HFFc6 (cell line): Measurements from ENCODE around the gene ENPP1. TPM values are rescaled to one million over a fixed set of nuclear protein-coding genes. Genes with fewer than 3 reads are reported as not detected.
"Not testable (repeated sequence)": the region's sequence is repeated elsewhere in the genome, so short reads cannot be mapped to it uniquely, and the experiment has no call there.

Experiments
- DNase-seq: peaks from one replicate; pipeline ENCODE4 v3.0.0-alpha.2; 2018
- H3K27ac Mint-ChIP-seq: 2 replicates; pipeline ENCODE4 v1.8.0; 2020; ENCODE audit warnings: mild to moderate bottlenecking, mixed read lengths
- H3K27me3 Mint-ChIP-seq: 2 replicates; pipeline ENCODE4 v1.8.0; 2021; ENCODE audit warnings: mild to moderate bottlenecking, moderate library complexity, mixed read lengths; ENCODE audit not compliant: insufficient read depth
- H3K36me3 Mint-ChIP-seq: 2 replicates; pipeline ENCODE4 v1.8.0; 2021; ENCODE audit warnings: low read depth, mixed read lengths
- H3K4me1 Mint-ChIP-seq: 2 replicates; pipeline ENCODE4 v1.8.0; 2020; ENCODE audit warnings: low read depth, mixed read lengths
- H3K4me3 Mint-ChIP-seq: 2 replicates; pipeline ENCODE4 v1.8.0; 2020; ENCODE audit warnings: mild to moderate bottlenecking, moderate library complexity, mixed read lengths
- H3K9me3 Mint-ChIP-seq: 2 replicates; pipeline ENCODE4 v1.8.0; 2020; ENCODE audit warnings: mild to moderate bottlenecking, mixed read lengths
- CTCF ChIP-seq: fragments of 200-600 bp; sonication (generic); IDR thresholded peaks from 2 replicates; pipeline ENCODE4 v1.5.0; 2021; ENCODE audit warnings: antibody characterized with exemption, mild to moderate bottlenecking
- total RNA-seq, 6 experiments: library from RNA; stranded (reverse); fragmentation: NEBNext Ultra II Directional; extraction: Animal tissue kit (Norgen Biotek cat#: 25700); gene quantifications; 2 replicates in 1 of 6; 3 replicates in 5 of 6; pipeline ENCODE4 v1.2.3, GENCODE V29; 2021

ENPP1 gene
- total RNA-seq, 6 experiments from 2014 or later, result 30.1 to 39.5 (median 36.3) TPM

- Mint-ChIP-seq H3K27me3 (peaks cover 4% of the 10 kb centered on the region; the same call in 1 of the 2 replicates), H3K4me1 (peaks cover 55% of the 10 kb centered on the region), H3K27ac (peak overlapping the region; percentile 50; the same call in 1 of the 2 replicates), H3K4me3 (peak overlapping the region; percentile 62; the same call in 1 of the 2 replicates), H3K9me3 (no peaks in the 10 kb centered on the region), H3K36me3 (no peaks in the 10 kb centered on the region)
- TF ChIP-seq CTCF, result peak; percentile 95
- DNase-seq, result peak; percentile 74
Observed at GRCh38 chr6:131914967-131915751, 107.3 kb downstream of the ENPP1 start.

GRCh38 chr6:131916091-131916796 lies 108.4 kb downstream of the ENPP1 start:
- not testable (repeated sequence) for H3K4me3 Mint-ChIP-seq, H3K9me3 Mint-ChIP-seq, DNase-seq, H3K36me3 Mint-ChIP-seq, H3K27me3 Mint-ChIP-seq, H3K27ac Mint-ChIP-seq
- peaks cover 51% of the 10 kb centered on the region for H3K4me1 Mint-ChIP-seq

- Mint-ChIP-seq H3K9me3 (no peaks in the 10 kb centered on the region; the same call in 1 of the 2 replicates), H3K27me3 (peaks cover 4% of the 10 kb centered on the region; the same call in 1 of the 2 replicates), H3K4me3 (no peak overlapping the region), H3K36me3 (no peaks in the 10 kb centered on the region), H3K4me1 (peaks cover 45% of the 10 kb centered on the region), H3K27ac (no peak overlapping the region)
- no peak for DNase-seq
- no peak for TF ChIP-seq CTCF
Observed at GRCh38 chr6:131916847-131917246, 109.0 kb downstream of the ENPP1 start.

GRCh38 chr6:131917318-131917717 lies 109.5 kb downstream of the ENPP1 start:
- no peak overlapping the region for H3K27ac Mint-ChIP-seq
- no peak overlapping the region for H3K4me3 Mint-ChIP-seq
- H3K36me3 Mint-ChIP-seq, result no peaks in the 10 kb centered on the region
- H3K9me3 Mint-ChIP-seq, result peaks cover 3% of the 10 kb centered on the region
- H3K27me3 Mint-ChIP-seq, result peaks cover 4% of the 10 kb centered on the region; the same call in 1 of the 2 replicates
- peak; percentile 4 for DNase-seq
- TF ChIP-seq CTCF, result no peak
- peaks cover 41% of the 10 kb centered on the region for H3K4me1 Mint-ChIP-seq

GRCh38 chr6:131917763-131918649 lies 110.2 kb downstream of the ENPP1 start:
- no peak for DNase-seq
- Mint-ChIP-seq H3K27me3 (peaks cover 4% of the 10 kb centered on the region; the same call in 1 of the 2 replicates), H3K4me3 (no peak overlapping the region), H3K27ac (no peak overlapping the region), H3K4me1 (peaks cover 37% of the 10 kb centered on the region), H3K9me3 (peaks cover 9% of the 10 kb centered on the region), H3K36me3 (no peaks in the 10 kb centered on the region)
- TF ChIP-seq CTCF, result no peak
